ENCODE measurements around the gene ROBO1.

DNA sequence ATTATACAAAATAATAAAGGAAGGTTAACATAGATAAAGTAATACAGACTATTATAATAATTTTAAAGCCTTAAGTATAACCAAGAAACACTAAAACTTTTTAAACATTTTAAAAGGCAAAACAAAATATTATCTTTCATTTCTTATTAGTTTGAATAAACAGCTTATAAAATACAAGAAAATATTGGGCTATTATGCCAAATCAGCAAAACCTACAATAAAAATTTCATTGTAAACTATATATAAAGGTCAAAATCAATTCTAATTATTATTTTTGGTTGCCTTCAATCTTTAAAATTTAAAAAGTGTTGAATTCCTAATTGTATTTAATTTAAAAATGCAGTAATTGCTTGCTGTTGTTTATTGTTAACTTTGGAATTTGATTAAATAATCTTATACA, 430.0 kb downstream of the ROBO1 start:
- TF ChIP-seq CTCF (conservative IDR thresholded peaks at IDR 0.05; ENCODE audit: low read depth, low read length) (no peak), EZH2phosphoT487 (IDR thresholded peaks at IDR 0.05; ENCODE audit: borderline replicate concordance, low read length) (no peak)

Data from PC-3 (cell line).